CD4-positive, alpha-beta T cell treated with Interleukin-4 for 1 hour (primary cell): ENCODE measurements around the gene APOM.

ENCODE experiments used
- DNase-seq, 2 donors: peaks; one replicate each; pipeline ENCODE4 v3.0.0-alpha.2; 2020 to 2022

APOM gene

GRCh38 chr6:31631681-31632278, 23.9 kb upstream of the APOM start:
- no peak for DNase-seq

- DNase-seq = no peak
Measured at GRCh38 chr6:31632279-31632946, 23.3 kb upstream of the APOM start.

GRCh38 chr6:31633447-31633846, 22.2 kb upstream of the APOM start:
- no peak for DNase-seq

- DNase-seq = no peak
Measured at GRCh38 chr6:31634131-31634530, 21.6 kb upstream of the APOM start.

- DNase-seq = no peak
Measured at GRCh38 chr6:31634969-31635575, 20.6 kb upstream of the APOM start.

- no peak for DNase-seq
Measured at GRCh38 chr6:31636698-31637596, 18.7 kb upstream of the APOM start.

- DNase-seq = no peak
Measured at GRCh38 chr6:31639043-31639442, 16.7 kb upstream of the APOM start.

GRCh38 chr6:31639449-31639861, 16.2 kb upstream of the APOM start:
- no peak for DNase-seq

- no peak for DNase-seq
Measured at GRCh38 chr6:31640612-31641011, 15.1 kb upstream of the APOM start.

- no peak for DNase-seq
Measured at GRCh38 chr6:31641370-31641769, 14.3 kb upstream of the APOM start.

GRCh38 chr6:31642798-31643570, 12.7 kb upstream of the APOM start:
- DNase-seq = no peak

GRCh38 chr6:31643818-31644454, 11.8 kb upstream of the APOM start:
- DNase-seq = no peak

GRCh38 chr6:31645325-31645724, 10.4 kb upstream of the APOM start:
- no peak for DNase-seq

- no peak for DNase-seq
Measured at GRCh38 chr6:31651602-31652191, 4.0 kb upstream of the APOM start.

- DNase-seq = peak in 1 of 2 donors; percentile 92
Measured at GRCh38 chr6:31652925-31653724, 2.6 kb upstream of the APOM start.

- no peak for DNase-seq
Measured at GRCh38 chr6:31654574-31655348, 933 bp upstream of the APOM start.

GRCh38 chr6:31657406-31658157, 1.9 kb downstream of the APOM start:
- peak; percentile 26 to 43 for DNase-seq

GRCh38 chr6:31658158-31658688, 2.5 kb downstream of the APOM start:
- DNase-seq = no peak
